Natural killer cell (primary cell): Measurements from ENCODE around the gene DNAJB1. TPM values are rescaled to one million over a fixed set of nuclear protein-coding genes. Genes with fewer than 3 reads are reported as not detected.

Experiments used
- ATAC-seq, 3 donors: fragments of 150-1000 bp in 2 of 3; fragments of 200-7000 bp in 1 of 3; cut with Tn5 transposase; 1 replicate in 1 of 3; 2 replicates in 2 of 3; pipeline ENCODE4 v1.10.0; 2021; ENCODE audit warnings: mild to moderate bottlenecking in 2 of 3, moderate library complexity in 2 of 3
- DNase-seq, 2 donors: peaks; one replicate each; pipeline versions ENCODE4 v3.0.0 to v3.0.0-alpha.2; 2013 to 2021; ENCODE audit warnings: mixed read lengths in 1 of 2
- H3K27ac ChIP-seq: one replicate; pipeline ENCODE4 v1.5.1; 2013; ENCODE audit warnings: mild to moderate bottlenecking, low read length
- H3K27me3 ChIP-seq: one replicate; pipeline ENCODE4 v1.6.1; 2013; ENCODE audit warnings: low read length; ENCODE audit not compliant: control insufficient read depth, insufficient read depth
- H3K36me3 ChIP-seq: one replicate; pipeline ENCODE4 v1.6.1; 2013; ENCODE audit warnings: low read length; ENCODE audit not compliant: control insufficient read depth, insufficient read depth
- H3K4me1 ChIP-seq: one replicate; pipeline ENCODE4 v1.6.1; 2013; ENCODE audit warnings: low read length; ENCODE audit not compliant: control insufficient read depth, insufficient read depth
- H3K4me3 ChIP-seq: one replicate; pipeline ENCODE4 v1.5.1; 2013; ENCODE audit warnings: low read length
- H3K9me3 ChIP-seq: one replicate; pipeline ENCODE4 v1.6.1; 2013; ENCODE audit warnings: low read length; ENCODE audit not compliant: control insufficient read depth, insufficient read depth
- H3K27ac Mint-ChIP-seq, 2 donors: one replicate each; pipeline ENCODE4 v1.8.0; 2022; ENCODE audit warnings: mild to moderate bottlenecking in 2 of 2, mixed read lengths in 2 of 2, moderate library complexity in 1 of 2
- H3K27me3 Mint-ChIP-seq, 2 donors: one replicate each; pipeline ENCODE4 v1.8.0; 2022; ENCODE audit warnings: low read depth in 2 of 2, mixed read lengths in 2 of 2
- H3K36me3 Mint-ChIP-seq: one replicate; pipeline ENCODE4 v1.8.0; 2022; ENCODE audit warnings: mixed read lengths
- H3K4me1 Mint-ChIP-seq, 2 donors: one replicate each; pipeline ENCODE4 v1.8.0; 2022; ENCODE audit warnings: mixed read lengths in 2 of 2
- H3K4me3 Mint-ChIP-seq: one replicate; pipeline ENCODE4 v1.8.0; 2022; ENCODE audit warnings: mild to moderate bottlenecking, moderate library complexity, mixed read lengths
- H3K9me3 Mint-ChIP-seq, 2 donors: one replicate each; pipeline ENCODE4 v1.8.0; 2022; ENCODE audit warnings: mixed read lengths in 2 of 2
- WGBS: methylation state at CpG from one replicate; pipeline ENCODE4 v1.1.7; 2013; ENCODE audit warnings: missing lambda C conversion rate; ENCODE audit not compliant: insufficient coverage; 5-methylcytosine and 5-hydroxymethylcytosine counted together
- intact Hi-C: fragments of 100-400 bp; cut with micrococcal nuclease; formaldehyde crosslinking; loops from one replicate; pipeline ENCODE4 v1.14.2; 2022
- total RNA-seq, 4 donors: library from RNA; stranded (reverse); fragments of 120-200 nt in 1 of 4; gene quantifications; one replicate each; pipeline versions ENCODE4 v1.2.3 to v1.2.4, GENCODE V29; 2013 to 2022
- TF ChIP-seq, protein P1 (sequence below): fragments of 200-600 bp; IDR thresholded peaks from one replicate; pipeline ENCODE4 v1.8.0; 2022; ENCODE audit warnings: antibody characterized with exemption

The DNAJB1 gene
- total RNA-seq, 3 donors from 2014 or later (not counting 1 experiment from before 2014, with no cell fraction given) = 148 to 238 (median 192) TPM

DNA sequence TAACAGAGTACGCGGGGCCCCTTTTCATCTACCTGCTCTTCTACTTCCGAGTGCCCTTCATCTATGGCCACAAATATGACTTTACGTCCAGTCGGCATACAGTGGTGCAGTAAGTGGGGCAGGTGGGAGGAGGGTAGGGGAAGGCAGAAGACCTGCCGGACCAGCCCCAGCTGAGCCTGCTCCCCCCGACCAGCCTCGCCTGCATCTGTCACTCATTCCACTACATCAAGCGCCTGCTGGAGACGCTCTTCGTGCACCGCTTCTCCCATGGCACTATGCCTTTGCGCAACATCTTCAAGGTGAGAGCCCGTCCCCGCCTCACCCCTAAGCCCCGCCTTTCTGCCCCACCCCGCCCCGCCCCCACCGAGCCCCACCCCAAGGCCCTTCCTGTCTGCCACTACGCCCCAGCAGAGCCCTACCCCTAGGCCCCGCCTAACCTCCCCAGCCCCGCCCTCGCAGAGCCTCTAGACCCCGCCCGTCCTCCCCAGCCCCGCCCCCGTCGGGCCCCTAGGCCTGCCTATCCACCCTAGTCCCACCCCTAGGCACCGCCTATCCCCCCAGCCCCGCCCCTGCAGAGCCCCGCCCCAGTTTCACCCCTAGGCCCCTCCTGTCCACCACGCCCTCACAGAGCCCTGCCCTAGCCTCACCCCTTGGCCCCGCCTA, 45.9 kb upstream of the DNAJB1 start:
- H3K9me3 ChIP-seq = no peaks in the 10 kb centered on the region
- Mint-ChIP-seq H3K27me3 (no peaks in the 10 kb centered on the region), H3K27ac (peak overlapping the region; percentile 94 to 95), H3K36me3 (no peaks in the 10 kb centered on the region), H3K9me3 (no peaks in the 10 kb centered on the region), H3K4me1 (peaks cover 39 to 76% of the 10 kb centered on the region in 2 donors), H3K4me3 (peak overlapping the region; percentile 85)
- TF ChIP-seq, protein P1, sequence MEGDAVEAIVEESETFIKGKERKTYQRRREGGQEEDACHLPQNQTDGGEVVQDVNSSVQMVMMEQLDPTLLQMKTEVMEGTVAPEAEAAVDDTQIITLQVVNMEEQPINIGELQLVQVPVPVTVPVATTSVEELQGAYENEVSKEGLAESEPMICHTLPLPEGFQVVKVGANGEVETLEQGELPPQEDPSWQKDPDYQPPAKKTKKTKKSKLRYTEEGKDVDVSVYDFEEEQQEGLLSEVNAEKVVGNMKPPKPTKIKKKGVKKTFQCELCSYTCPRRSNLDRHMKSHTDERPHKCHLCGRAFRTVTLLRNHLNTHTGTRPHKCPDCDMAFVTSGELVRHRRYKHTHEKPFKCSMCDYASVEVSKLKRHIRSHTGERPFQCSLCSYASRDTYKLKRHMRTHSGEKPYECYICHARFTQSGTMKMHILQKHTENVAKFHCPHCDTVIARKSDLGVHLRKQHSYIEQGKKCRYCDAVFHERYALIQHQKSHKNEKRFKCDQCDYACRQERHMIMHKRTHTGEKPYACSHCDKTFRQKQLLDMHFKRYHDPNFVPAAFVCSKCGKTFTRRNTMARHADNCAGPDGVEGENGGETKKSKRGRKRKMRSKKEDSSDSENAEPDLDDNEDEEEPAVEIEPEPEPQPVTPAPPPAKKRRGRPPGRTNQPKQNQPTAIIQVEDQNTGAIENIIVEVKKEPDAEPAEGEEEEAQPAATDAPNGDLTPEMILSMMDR = no peak
- intact Hi-C loops = no loop called here
- H3K27ac ChIP-seq = peak overlapping the region; percentile 95
- DNase-seq (peak in 1 of 2 donors; percentile 61), ATAC-seq (peak in 1 of 3 donors; percentile 44)
- 88% methylated on average over 13 of the region's 33 CpGs for WGBS
- peaks cover 87% of the 10 kb centered on the region for H3K4me1 ChIP-seq
- H3K27me3 ChIP-seq = no peaks in the 10 kb centered on the region
- peaks cover 25% of the 10 kb centered on the region for H3K36me3 ChIP-seq
- no peak overlapping the region for H3K4me3 ChIP-seq

DNA sequence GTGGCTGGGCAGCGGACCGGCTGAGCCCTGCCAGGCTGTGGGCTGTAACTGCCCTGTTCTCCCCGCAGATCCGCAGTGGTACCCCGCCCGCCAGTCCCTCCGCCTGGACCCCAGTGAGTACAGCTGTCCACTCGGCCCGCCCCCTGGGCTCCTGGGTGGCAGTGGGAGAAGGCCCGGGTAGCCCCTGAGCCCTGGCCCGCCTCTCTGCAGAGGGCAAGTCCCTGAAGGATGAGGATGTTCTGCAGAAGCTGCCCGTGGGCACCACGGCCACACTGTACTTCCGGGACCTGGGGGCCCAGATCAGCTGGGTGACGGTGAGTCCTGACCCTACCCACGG, 45.4 kb upstream of the DNAJB1 start:
- Histone ChIP-seq H3K4me1 (peaks cover 89% of the 10 kb centered on the region), H3K27ac (peak overlapping the region; percentile 95), H3K27me3 (no peaks in the 10 kb centered on the region), H3K36me3 (peaks cover 25% of the 10 kb centered on the region), H3K4me3 (no peak overlapping the region), H3K9me3 (no peaks in the 10 kb centered on the region)
- no peaks in the 10 kb centered on the region for H3K27me3 Mint-ChIP-seq
- TF ChIP-seq, protein P1 = no peak
- H3K36me3 Mint-ChIP-seq = no peaks in the 10 kb centered on the region
- H3K4me3 Mint-ChIP-seq = peak overlapping the region; percentile 85
- peak overlapping the region; percentile 94 to 95 for H3K27ac Mint-ChIP-seq
- intact Hi-C loops = no loop called here
- DNase-seq (peak in 1 of 2 donors; percentile 6), ATAC-seq (no peak)
- H3K9me3 Mint-ChIP-seq = no peaks in the 10 kb centered on the region
- H3K4me1 Mint-ChIP-seq = peaks cover 38 to 75% of the 10 kb centered on the region in 2 donors
- WGBS = 87% methylated on average over 16 of the region's 16 CpGs

DNA sequence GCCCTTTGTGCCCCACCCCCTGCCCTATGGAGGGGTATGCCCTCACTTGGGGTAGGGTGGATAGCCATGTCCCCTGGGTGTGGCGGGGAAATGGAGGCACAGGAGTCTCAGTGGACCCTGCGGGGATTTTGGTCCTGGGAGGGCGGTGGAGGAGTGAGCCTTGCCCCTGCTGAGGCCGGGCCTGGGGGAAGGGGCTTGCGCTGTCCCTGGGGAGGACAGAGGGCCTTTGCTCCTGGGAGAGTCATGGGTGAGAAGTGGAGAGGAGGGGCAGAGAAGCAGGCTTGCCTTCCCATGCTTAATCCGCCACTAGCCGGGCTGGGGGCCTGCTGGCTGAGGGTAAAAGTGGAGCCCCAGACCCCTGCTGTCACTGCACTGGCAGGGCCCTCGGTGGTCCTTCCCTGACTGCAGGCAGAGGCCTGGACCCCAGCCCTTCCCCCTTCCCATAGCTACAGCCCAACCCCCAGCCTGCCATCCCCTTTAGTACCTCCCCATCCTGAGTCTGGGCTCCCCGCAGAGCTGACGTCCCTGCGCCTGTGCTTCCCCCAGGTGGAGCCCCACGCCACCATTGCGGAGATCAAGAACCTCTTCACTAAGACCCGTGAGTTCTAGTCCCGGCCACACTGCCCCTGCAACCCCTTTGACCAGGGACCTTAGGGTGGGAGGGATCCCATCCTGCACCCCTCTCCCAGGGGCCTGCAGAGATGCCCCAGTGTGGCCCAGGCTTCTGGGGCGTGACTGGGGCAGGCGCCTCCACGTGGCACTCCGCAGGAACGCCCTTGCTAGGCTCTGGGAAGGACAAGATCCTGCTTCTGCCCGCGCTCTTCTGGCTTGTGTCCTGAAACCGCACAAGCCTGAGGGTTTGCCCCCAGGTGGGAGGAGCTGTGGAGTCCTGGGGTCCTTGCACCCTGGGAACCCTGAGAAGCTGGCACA, 44.7 kb upstream of the DNAJB1 start:
- H3K27ac Mint-ChIP-seq = peak overlapping the region; percentile 94 to 95
- H3K4me3 Mint-ChIP-seq = peak overlapping the region; percentile 85
- H3K9me3 Mint-ChIP-seq = no peaks in the 10 kb centered on the region
- 88% methylated on average over 23 of the region's 23 CpGs for WGBS
- peaks cover 22% of the 10 kb centered on the region for H3K36me3 ChIP-seq
- H3K36me3 Mint-ChIP-seq = no peaks in the 10 kb centered on the region
- peaks cover 90% of the 10 kb centered on the region for H3K4me1 ChIP-seq
- TF ChIP-seq, protein P1 = no peak
- DNase-seq (no peak), ATAC-seq (no peak)
- peak overlapping the region; percentile 95 for H3K27ac ChIP-seq
- no peaks in the 10 kb centered on the region for H3K9me3 ChIP-seq
- intact Hi-C loops = no loop called here
- peak overlapping the region; percentile 54 for H3K4me3 ChIP-seq
- H3K4me1 Mint-ChIP-seq = peaks cover 31 to 72% of the 10 kb centered on the region in 2 donors
- H3K27me3 ChIP-seq = no peaks in the 10 kb centered on the region
- H3K27me3 Mint-ChIP-seq = no peaks in the 10 kb centered on the region
